Activated CD4-positive, alpha-beta T cell treated with anti-CD3 and anti-CD28 coated beads for 36 hours (primary cell): ENCODE data around the gene EBF3. TPM values are rescaled to one million over a fixed set of nuclear protein-coding genes. Genes with fewer than 3 reads are reported as not detected.
A peak's percentile ranks its signal among the peaks of the same experiment; 100 is the strongest.

Experiments
- ATAC-seq: fragments of 200-7000 bp; cut with Tn5 transposase; one replicate; pipeline ENCODE4 v1.10.0; 2021; ENCODE audit warnings: mild to moderate bottlenecking, moderate library complexity
- CTCF ChIA-PET: fragments of 350-600 bp; sonication (Branson Sonifier 250); formaldehyde crosslinking; loops from one replicate; lab custom pipeline; 2021; ENCODE audit warnings: antibody characterized with exemption; lab: Charles Lee
- POLR2A ChIA-PET: fragments of 350-600 bp; sonication (Branson Sonifier 250); formaldehyde crosslinking; loops from one replicate; lab custom pipeline; 2021; ENCODE audit warnings: antibody characterized with exemption, inconsistent platforms; lab: Charles Lee
- DNase-seq: peaks from one replicate; pipeline ENCODE4 v3.0.0-alpha.2; 2020
- H3K27ac Mint-ChIP-seq: one replicate; pipeline ENCODE4 v1.8.0; 2021; ENCODE audit warnings: mixed read lengths
- H3K27me3 Mint-ChIP-seq: one replicate; pipeline ENCODE4 v1.8.0; 2021; ENCODE audit warnings: mixed read lengths
- H3K36me3 Mint-ChIP-seq: one replicate; pipeline ENCODE4 v1.8.0; 2021; ENCODE audit warnings: low read depth, mixed read lengths
- H3K4me1 Mint-ChIP-seq: one replicate; pipeline ENCODE4 v1.8.0; 2021; ENCODE audit warnings: mixed read lengths
- H3K4me3 Mint-ChIP-seq: one replicate; pipeline ENCODE4 v1.8.0; 2021; ENCODE audit warnings: mild to moderate bottlenecking, moderate library complexity, mixed read lengths
- H3K9me3 Mint-ChIP-seq: one replicate; pipeline ENCODE4 v1.8.0; 2021; ENCODE audit warnings: low read depth, mixed read lengths
- intact Hi-C, 2 experiments: fragments of 100-400 bp; cut with DNase I in 1 of 2; cut with micrococcal nuclease in 1 of 2; formaldehyde crosslinking; loops; one replicate each; pipeline versions ENCODE4 v1.14.2 to v1.15.1; 2022 to 2024; cut with DNase I, micrococcal nuclease
- total RNA-seq, 2 experiments: library from RNA; stranded (reverse); gene quantifications; one replicate each; pipeline ENCODE4 v1.2.3, GENCODE V29; 2021

Gene EBF3, protein sequence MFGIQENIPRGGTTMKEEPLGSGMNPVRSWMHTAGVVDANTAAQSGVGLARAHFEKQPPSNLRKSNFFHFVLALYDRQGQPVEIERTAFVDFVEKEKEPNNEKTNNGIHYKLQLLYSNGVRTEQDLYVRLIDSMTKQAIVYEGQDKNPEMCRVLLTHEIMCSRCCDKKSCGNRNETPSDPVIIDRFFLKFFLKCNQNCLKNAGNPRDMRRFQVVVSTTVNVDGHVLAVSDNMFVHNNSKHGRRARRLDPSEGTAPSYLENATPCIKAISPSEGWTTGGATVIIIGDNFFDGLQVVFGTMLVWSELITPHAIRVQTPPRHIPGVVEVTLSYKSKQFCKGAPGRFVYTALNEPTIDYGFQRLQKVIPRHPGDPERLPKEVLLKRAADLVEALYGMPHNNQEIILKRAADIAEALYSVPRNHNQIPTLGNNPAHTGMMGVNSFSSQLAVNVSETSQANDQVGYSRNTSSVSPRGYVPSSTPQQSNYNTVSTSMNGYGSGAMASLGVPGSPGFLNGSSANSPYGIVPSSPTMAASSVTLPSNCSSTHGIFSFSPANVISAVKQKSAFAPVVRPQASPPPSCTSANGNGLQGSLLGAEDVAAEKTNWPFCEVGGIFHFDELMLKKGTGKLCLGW
- not detected for total RNA-seq

DNA sequence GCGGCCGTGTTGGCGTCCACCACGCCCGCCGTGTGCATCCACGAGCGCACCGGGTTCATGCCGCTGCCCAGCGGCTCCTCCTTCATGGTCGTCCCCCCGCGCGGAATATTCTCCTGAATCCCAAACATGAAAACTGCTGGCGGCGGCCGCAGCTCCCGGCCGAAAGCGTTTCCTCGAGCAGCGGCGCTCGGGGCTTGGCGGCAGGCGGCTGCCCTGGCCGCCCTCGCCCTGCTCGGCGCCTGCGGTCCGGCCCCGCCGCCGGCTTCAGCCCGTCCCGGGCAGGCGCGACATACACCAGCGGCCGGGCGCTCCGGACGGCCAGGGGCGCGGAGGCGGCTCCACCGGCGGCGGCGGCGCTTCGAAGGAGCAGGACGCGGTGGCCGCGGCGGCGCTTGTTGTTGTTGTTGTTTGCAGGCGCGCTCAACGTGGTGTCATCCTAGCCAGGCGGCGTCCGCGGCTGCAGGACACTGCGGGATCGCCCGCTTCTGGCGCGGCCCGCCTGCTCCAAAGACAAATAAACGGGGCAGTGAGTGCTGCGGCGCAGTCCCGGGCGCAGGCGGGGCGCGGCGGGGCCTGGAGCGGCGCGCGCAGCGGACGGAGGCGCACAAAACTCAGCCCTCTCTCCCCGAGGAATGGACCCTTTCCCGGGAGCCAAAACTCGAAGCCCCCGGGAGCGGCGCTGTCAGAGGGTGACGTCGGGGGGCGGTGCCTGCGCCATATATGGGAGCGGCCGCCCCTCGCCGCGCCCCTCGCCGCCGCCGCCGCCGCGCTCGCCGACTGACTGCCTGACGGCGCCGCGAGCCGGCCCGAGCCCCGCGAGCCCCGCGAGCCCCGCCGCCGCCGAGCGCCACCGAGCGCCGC lies at the start of gene EBF3:
TSS of gene EBF3 (minus strand) at position 634 of the 861 bp plus-strand sequence. CDS start at position 128, 506 bp downstream.
- ChIA-PET CTCF (interaction anchor here (0.7 to 1.1 kb wide), 2 partner anchors 337 to 879 kb away, joined by 3 to 4 read pairs; no protein-coding TSS in a partner anchor), POLR2A (no interaction called here)
- Mint-ChIP-seq H3K9me3 (no peaks in the 10 kb centered on the region), H3K36me3 (no peaks in the 10 kb centered on the region), H3K4me1 (peaks cover 18% of the 10 kb centered on the region), H3K27ac (no peak within 1 kb of the TSS), H3K4me3 (peak within 1 kb of the TSS; percentile 49), H3K27me3 (peaks cover 57% of the 10 kb centered on the region)
- peak; percentile 69 for DNase-seq
- ATAC-seq, result peak; percentile 72
- intact Hi-C loops, result loop anchor here (5.0 to 10.0 kb wide), 4 partner anchors 143 to 497 kb away; partner anchors contain the start of genes C10orf143 (in 1 of the 2) and MGMT (in 1 of the 2)

DNA sequence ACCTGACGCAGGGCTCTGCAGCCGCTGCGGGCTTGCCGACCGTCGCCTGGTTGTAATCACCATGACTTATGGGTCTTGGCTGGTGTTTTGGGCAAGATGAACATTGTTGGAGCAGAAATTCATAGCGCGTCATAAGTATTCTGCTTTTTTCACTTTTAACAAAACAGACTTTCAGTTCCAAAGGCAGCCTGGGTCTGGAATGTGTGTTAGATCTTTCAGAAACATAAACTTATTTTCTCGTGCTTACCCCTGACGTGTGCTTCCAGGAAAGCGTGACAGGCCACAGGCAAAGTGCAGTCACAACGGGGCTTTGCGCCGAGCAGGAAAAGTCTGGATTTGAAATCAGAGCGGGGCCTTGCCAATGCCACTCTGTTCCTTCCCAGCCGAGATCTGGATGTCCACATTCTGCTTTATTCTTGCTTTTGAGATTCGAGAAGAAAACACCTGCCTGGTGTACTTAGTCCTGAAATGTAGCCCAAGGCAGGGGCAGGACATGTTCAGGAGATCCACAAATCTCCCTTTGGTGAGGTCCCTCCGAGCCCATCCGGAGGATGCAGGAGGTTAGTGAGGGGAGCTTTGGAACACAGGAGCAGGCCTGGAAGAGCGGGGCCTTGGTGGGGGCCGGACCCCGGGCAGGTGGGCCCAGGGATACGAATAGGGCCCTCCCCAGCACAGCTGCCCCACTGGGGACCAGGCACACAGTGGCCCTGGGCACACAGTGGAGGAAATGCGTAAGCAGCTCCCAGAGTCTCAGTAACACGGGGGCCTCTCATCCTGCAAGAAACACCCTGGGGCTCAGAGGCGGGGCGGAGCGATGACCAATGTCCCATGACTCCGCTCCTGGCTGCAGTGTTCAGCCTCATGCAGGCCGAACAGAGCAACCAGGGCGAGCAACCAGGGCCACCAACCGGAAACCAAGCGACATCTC lies 49.5 kb upstream of the EBF3 start:
- DNase-seq (no peak), ATAC-seq (no peak)
- Mint-ChIP-seq H3K4me1 (no peaks in the 10 kb centered on the region), H3K27me3 (peaks cover 2% of the 10 kb centered on the region), H3K36me3 (no peaks in the 10 kb centered on the region), H3K4me3 (no peak overlapping the region), H3K9me3 (no peaks in the 10 kb centered on the region), H3K27ac (no peak overlapping the region)
- ChIA-PET POLR2A (no interaction called here), CTCF (no interaction called here)
- intact Hi-C loops, result no loop called here

DNA sequence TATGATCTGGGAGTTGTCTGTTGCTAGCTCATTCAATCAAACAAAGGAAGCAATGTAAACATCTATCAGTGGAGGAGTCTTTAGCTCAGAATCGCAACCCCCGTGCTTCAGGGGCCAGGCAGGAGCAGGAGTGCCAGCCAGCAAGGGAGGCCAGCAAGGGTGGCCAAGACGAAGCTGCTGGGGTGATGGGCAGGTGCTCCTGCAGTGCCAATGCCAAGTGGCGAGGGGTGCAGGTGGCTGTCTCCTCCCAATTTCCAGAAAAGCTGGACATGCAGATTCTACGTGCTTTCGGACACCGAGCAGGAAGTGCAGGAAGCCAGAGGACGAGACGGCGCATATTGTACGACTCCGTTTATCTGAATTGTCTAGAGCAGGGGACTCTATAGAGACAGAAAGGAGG lies 48.1 kb upstream of the EBF3 start:
- Mint-ChIP-seq H3K36me3 (no peaks in the 10 kb centered on the region), H3K9me3 (no peaks in the 10 kb centered on the region), H3K4me1 (no peaks in the 10 kb centered on the region), H3K27ac (no peak overlapping the region), H3K4me3 (no peak overlapping the region), H3K27me3 (peaks cover 7% of the 10 kb centered on the region)
- ChIA-PET POLR2A (no interaction called here), CTCF (no interaction called here)
- no peak for ATAC-seq
- intact Hi-C loops, result no loop called here
- DNase-seq, result no peak

DNA sequence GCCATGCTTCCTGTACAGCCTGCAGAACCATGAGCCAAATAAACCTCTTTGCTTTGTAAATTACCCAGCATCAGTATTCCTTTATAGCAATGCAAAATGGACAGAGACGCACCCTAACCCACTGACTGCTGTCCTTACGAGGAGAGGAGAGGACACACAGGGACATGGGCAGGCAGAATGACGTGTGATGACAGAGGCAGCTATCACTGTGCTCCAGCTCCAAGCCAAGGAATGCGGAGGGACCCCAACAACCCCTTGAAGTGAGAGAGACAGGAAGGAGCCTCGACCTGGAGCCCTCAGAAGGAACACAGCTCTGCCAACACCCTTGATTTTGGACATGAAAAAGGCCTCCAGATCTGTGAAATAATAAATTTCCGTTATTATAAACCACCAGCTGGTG lies 46.6 kb upstream of the EBF3 start:
- Mint-ChIP-seq H3K27me3 (peaks cover 12% of the 10 kb centered on the region), H3K9me3 (no peaks in the 10 kb centered on the region), H3K4me3 (no peak overlapping the region), H3K36me3 (no peaks in the 10 kb centered on the region), H3K27ac (no peak overlapping the region), H3K4me1 (no peaks in the 10 kb centered on the region)
- ATAC-seq, result no peak
- ChIA-PET POLR2A (no interaction called here), CTCF (interaction anchor here (0.6 to 1.5 kb wide), 3 partner anchors 97 to 418 kb away, joined by 3 to 4 read pairs (median 3); no protein-coding TSS in a partner anchor)
- no peak for DNase-seq
- intact Hi-C loops, result no loop called here

DNA sequence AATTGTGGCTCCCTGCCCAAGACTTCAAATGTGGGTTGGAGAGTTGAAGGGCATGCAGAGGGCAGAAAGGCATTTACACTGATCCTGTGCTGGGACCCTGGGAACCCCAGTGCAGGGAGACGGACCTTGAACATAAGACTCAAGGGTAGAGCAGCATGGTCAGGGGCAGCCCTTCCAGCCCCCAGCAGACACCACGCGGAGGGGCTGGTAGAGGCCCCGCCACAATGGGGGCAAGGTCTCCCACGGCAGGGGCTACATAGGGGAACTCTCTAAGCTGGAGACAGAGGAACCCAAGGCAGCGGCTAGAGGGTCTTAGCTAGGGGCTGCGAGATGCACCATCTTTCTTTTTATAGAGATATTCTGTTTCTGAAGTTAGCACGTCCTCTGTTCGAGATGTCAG lies 45.2 kb upstream of the EBF3 start:
- no peak for DNase-seq
- CTCF ChIA-PET, result interaction anchor here (0.7 kb wide), 1 partner anchor 179 kb away, joined by 4 read pairs; no protein-coding TSS in a partner anchor
- Mint-ChIP-seq H3K27me3 (peaks cover 19% of the 10 kb centered on the region), H3K4me1 (no peaks in the 10 kb centered on the region), H3K36me3 (no peaks in the 10 kb centered on the region), H3K9me3 (peaks cover 3% of the 10 kb centered on the region), H3K27ac (no peak overlapping the region), H3K4me3 (no peak overlapping the region)
- no peak for ATAC-seq
- POLR2A ChIA-PET, result no interaction called here
- intact Hi-C loops, result no loop called here

DNA sequence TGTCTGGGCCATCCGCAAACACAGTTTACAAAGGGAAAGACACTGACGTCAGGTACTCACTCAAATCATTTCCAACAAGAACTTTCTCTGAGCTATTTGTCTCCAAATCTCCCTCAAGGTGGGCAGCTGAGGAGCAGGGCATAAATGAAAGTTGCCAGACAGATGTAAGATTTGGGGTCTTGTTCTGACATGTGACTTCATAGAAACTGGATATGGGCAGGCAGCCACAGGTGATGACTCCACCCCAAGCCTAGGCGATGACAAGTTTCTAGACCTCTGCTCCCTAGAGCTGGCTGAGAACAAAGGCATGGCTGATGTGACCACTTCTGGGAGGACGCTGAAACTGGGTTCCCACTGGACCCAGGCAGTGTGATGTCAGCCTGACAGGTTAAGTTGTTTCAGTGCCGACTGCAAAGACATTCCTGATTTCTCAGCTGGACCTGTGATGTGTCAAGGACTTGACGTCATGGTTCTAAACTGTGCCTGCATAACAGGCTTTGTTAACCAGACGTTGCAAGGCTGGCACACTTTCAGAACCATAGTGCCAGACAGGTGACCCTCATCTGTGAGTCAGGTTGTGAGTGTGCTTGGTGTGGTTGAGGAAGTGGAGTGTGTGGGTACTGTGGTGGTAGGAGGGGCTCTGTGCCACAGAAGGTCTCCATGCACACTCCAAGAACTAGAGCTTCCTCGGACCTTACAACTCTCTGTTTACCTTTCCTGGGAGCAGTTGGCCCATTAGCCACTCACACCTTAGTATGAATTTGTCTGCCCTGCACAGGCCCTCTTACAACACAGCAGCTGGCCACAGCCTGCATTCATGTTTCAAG lies 39.9 kb upstream of the EBF3 start:
- Mint-ChIP-seq H3K9me3 (peaks cover 3% of the 10 kb centered on the region), H3K27me3 (peaks cover 20% of the 10 kb centered on the region)
- POLR2A ChIA-PET, result no interaction called here

DNA sequence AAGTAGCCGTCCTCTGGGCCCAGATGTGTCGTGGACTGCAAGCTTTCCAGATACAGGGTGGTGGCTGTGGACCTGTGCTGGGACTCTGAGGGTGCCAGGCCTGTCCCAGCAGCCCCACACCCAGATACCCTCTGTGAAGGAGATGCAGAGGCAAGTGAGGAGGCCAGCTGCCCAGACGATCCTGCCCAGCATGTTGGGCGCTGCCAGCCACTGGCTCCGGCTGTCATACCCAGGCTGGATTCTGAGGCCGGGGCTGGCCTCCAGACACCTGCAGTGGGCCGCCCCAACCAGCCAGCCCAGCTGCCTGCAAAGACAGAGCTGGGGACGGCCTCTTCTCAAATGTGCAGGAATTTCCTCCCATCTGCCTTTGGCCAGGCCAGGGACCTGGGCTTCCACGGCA lies 39.1 kb upstream of the EBF3 start:
- ATAC-seq (no peak), DNase-seq (no peak)
- ChIA-PET POLR2A (no interaction called here), CTCF (interaction anchor here (0.6 kb wide), 1 partner anchor 145 kb away, joined by 3 read pairs; no protein-coding TSS in a partner anchor)
- Mint-ChIP-seq H3K36me3 (no peaks in the 10 kb centered on the region), H3K27ac (no peak overlapping the region), H3K4me1 (no peaks in the 10 kb centered on the region), H3K9me3 (peaks cover 8% of the 10 kb centered on the region), H3K4me3 (no peak overlapping the region), H3K27me3 (peaks cover 20% of the 10 kb centered on the region)
- intact Hi-C loops, result no loop called here

More for the DNA sequence above, 39.9 kb upstream of the EBF3 start:
- Mint-ChIP-seq H3K4me1 (no peaks in the 10 kb centered on the region), H3K27ac (no peak overlapping the region), H3K36me3 (no peaks in the 10 kb centered on the region), H3K4me3 (no peak overlapping the region)
- intact Hi-C loops, result no loop called here
- CTCF ChIA-PET, result interaction anchor here (0.6 kb wide), 1 partner anchor 144 kb away, joined by 3 read pairs; no protein-coding TSS in a partner anchor
- DNase-seq (no peak), ATAC-seq (no peak)

DNA sequence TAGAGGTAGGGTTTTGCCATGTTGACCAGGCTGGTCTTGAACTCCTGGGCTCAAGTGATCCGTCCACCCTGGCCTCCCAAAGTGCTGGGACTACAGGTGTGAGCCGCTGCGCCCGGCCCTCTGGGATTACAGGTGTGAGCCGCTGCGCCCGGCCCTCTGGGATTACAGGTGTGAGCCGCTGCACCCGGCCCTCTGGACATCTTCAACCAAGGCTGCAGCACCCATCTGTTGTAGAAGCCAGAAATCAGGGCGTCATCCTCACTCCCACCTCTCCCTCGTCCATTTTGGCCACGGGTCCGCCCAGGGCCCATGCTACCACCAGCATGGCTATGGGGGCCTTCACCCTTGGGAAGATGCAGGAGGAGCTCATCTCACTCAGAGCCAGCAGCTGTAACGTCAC lies 38.5 kb upstream of the EBF3 start:
- intact Hi-C loops, result no loop called here
- CTCF ChIA-PET, result no interaction called here
- DNase-seq, result no peak
- POLR2A ChIA-PET, result no interaction called here
- H3K4me3 Mint-ChIP-seq, result no peak overlapping the region
- peaks cover 22% of the 10 kb centered on the region for H3K27me3 Mint-ChIP-seq
- H3K36me3 Mint-ChIP-seq, result no peaks in the 10 kb centered on the region
- no peak for ATAC-seq
- H3K27ac Mint-ChIP-seq, result no peak overlapping the region
- H3K4me1 Mint-ChIP-seq, result no peaks in the 10 kb centered on the region
- peaks cover 11% of the 10 kb centered on the region for H3K9me3 Mint-ChIP-seq

DNA sequence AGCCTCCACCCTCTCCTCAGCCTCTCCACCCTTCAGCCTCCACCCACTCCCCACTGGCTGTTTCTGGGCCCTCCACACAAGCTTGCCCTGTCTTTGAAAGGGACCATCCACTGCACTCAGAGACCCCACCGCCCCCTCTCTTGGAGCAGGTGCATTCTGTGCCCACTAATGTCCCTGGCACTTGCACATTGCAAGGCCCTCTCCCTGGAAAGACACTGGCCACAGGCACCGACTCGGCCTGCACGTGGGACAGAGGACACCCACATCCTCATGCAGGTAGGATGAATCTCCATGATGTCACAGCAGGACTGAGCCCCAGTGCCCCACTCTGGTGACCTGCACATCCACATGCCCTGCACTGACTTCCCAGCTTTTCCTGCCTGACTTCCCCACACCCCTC lies 36.8 kb upstream of the EBF3 start:
- H3K27me3 Mint-ChIP-seq, result peaks cover 25% of the 10 kb centered on the region
- no peak overlapping the region for H3K4me3 Mint-ChIP-seq
- peaks cover 11% of the 10 kb centered on the region for H3K9me3 Mint-ChIP-seq
- H3K4me1 Mint-ChIP-seq, result no peaks in the 10 kb centered on the region
- H3K36me3 Mint-ChIP-seq, result no peaks in the 10 kb centered on the region
- DNase-seq, result no peak
- H3K27ac Mint-ChIP-seq, result no peak overlapping the region
- ATAC-seq, result no peak
- intact Hi-C loops, result no loop called here
- ChIA-PET CTCF (no interaction called here), POLR2A (no interaction called here)

DNA sequence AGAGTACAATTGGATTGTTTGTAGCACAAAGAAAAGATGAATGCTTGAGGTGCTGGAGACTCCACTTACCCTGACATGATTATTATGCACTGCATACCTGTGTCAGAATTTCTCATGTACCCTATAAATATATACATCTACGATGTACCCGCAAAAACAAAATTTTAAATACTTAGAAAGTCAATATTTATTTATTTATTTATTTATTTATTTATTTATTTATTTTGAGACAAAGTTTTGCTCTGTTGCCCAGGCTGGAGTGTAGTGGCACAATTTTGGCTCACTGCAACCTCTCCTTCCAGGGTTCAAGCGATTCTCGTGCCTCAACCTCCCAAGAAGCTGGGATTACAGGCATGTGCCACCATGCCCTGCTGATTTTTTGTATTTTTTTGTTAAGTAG lies 35.1 kb upstream of the EBF3 start:
- intact Hi-C loops, result no loop called here
- Mint-ChIP-seq H3K36me3 (no peaks in the 10 kb centered on the region), H3K27me3 (peaks cover 23% of the 10 kb centered on the region), H3K4me3 (no peak overlapping the region), H3K27ac (no peak overlapping the region), H3K9me3 (peaks cover 8% of the 10 kb centered on the region), H3K4me1 (no peaks in the 10 kb centered on the region)
- ChIA-PET CTCF (no interaction called here), POLR2A (no interaction called here)
- DNase-seq (no peak), ATAC-seq (no peak)
